Immature natural killer cell (primary cell): ENCODE measurements around the gene HOXC13. TPM values are rescaled to one million over a fixed set of nuclear protein-coding genes. Genes with fewer than 3 reads are reported as not detected.

Experiments
- DNase-seq, 3 donors: peaks; one replicate each; pipeline ENCODE4 v3.0.0; 2022; ENCODE audit warnings: mixed read lengths in 1 of 3
- H3K27ac Mint-ChIP-seq, 6 donors: one replicate each; pipeline ENCODE4 v1.8.0; 2020; ENCODE audit warnings: mixed read lengths in 6 of 6, mild to moderate bottlenecking in 5 of 6, inconsistent platforms in 4 of 6, moderate library complexity in 3 of 6
- H3K27me3 Mint-ChIP-seq, 3 donors: one replicate each; pipeline ENCODE4 v1.8.0; 2020 to 2021; ENCODE audit warnings: low read depth in 3 of 3, mild to moderate bottlenecking in 3 of 3, mixed read lengths in 3 of 3, moderate library complexity in 3 of 3, inconsistent platforms in 1 of 3
- H3K36me3 Mint-ChIP-seq, 3 donors: one replicate each; pipeline ENCODE4 v1.8.0; 2020; ENCODE audit warnings: mixed read lengths in 3 of 3, inconsistent platforms in 2 of 3, mild to moderate bottlenecking in 2 of 3
- H3K4me1 Mint-ChIP-seq, 2 donors: one replicate each; pipeline ENCODE4 v1.8.0; 2020; ENCODE audit warnings: inconsistent platforms in 2 of 2, mild to moderate bottlenecking in 2 of 2, mixed read lengths in 2 of 2, moderate library complexity in 1 of 2
- H3K4me3 Mint-ChIP-seq, 5 donors: one replicate each; pipeline ENCODE4 v1.8.0; 2020; ENCODE audit warnings: mild to moderate bottlenecking in 5 of 5, mixed read lengths in 5 of 5, inconsistent platforms in 3 of 5, moderate library complexity in 3 of 5
- H3K9me3 Mint-ChIP-seq, 6 donors: one replicate each; pipeline ENCODE4 v1.8.0; 2020; ENCODE audit warnings: mild to moderate bottlenecking in 6 of 6, mixed read lengths in 6 of 6, inconsistent platforms in 4 of 6, moderate library complexity in 3 of 6
- polyA plus RNA-seq, 3 donors: library from polyadenylated mRNA; unstranded; fragments of 300-500 nt; fragmentation: Illumina TruSeq; gene quantifications; one replicate each; pipeline ENCODE4 v1.2.3, GENCODE V29; 2021

The HOXC13 gene
- polyA plus RNA-seq, 3 donors from 2014 or later: not detected

DNA sequence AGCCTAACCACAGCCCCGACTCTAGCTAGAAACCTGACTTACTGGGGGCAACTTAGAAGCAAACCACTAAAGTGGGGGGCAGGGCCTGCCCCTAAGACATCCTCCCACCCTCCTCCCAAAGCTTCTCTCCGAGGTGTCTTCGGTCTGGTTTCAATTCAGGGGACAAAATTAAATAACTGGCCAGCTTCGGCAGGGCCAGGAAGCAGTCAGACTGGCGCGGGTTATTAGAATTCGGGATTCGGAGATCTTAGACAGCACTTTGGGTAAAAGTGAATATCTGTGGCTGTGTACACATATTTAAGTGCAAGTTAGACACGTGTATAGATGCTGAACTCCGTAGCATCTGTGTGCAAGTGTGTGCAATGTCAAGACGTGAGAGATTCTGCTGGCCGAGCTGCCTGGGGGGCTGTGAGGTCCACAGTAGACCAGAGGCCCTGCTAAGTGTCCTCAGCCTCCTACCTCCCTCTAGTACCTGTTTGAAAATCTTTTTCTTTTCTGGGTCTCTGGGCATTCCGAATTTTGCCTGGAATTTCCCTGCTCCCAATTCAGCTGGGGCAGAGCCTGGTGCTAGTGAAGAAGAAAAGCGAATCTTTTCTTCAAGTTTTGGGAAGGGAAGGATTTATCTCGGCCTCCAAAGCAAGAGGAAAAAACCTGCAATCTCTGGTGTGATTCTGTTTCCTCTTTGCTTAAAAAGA is 42.3 kb downstream of the HOXC13 start:
- Mint-ChIP-seq H3K4me1 (peaks cover 15 to 28% of the 10 kb centered on the region in 2 donors), H3K9me3 (no peaks in the 10 kb centered on the region), H3K36me3 (peaks cover 0 to 3% (median 0%) of the 10 kb centered on the region in 3 donors), H3K4me3 (no peak overlapping the region), H3K27ac (peak overlapping the region in 1 of 6 donors; percentile 4), H3K27me3 (peaks cover 68 to 86% (median 83%) of the 10 kb centered on the region in 3 donors)
- DNase-seq: no peak

DNA sequence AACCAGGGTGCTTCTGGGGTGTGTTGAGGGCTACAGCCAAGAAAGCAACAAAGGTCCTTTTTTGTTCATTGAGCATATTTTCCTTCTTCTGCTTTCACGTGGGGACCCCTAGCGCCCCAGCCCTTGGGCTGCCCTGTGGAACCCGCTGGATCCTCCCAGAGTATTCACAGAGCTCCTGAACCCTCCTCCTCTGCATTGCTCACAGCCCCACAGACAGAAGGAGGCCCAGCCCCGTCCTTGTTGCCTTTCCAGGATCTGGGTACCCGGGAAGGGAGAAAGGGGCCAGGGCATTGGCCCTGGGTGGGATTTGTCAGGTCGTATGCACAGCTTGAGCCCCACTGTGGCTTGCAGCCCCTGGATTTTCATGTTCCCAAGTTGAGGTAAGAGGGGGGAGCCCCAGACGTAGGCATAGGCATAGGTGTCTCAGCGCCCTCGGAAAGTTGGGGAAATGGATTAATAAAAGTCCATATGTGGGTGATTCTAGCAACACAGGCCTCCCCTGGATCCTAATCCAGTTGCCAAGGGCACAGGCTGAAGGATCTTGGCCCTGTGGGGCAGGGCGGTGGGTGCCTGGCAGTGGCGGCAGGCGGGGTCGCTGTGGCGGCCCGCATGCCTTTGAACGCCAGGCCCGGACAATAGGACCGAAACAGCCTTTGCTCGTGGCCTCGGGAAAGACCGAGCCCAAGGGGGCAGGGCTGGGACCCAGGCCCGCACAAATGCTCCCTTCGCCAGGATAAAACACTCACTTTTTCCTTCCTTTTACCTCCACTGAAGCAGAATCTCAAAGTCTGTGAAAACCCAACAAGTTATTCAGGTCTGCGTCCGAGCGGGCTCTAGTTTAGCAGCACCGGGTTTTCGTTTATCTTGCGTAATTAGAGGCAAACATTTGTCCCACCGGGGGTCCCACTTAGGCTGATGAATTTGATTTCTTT is 43.3 kb downstream of the HOXC13 start:
- Mint-ChIP-seq H3K36me3 (peaks cover 0 to 3% (median 0%) of the 10 kb centered on the region in 3 donors), H3K27me3 (peaks cover 69 to 87% (median 84%) of the 10 kb centered on the region in 3 donors), H3K9me3 (no peaks in the 10 kb centered on the region), H3K4me3 (peak overlapping the region in 1 of 5 donors; percentile 7), H3K4me1 (peaks cover 22 to 33% of the 10 kb centered on the region in 2 donors), H3K27ac (no peak overlapping the region)
- DNase-seq: no peak

DNA sequence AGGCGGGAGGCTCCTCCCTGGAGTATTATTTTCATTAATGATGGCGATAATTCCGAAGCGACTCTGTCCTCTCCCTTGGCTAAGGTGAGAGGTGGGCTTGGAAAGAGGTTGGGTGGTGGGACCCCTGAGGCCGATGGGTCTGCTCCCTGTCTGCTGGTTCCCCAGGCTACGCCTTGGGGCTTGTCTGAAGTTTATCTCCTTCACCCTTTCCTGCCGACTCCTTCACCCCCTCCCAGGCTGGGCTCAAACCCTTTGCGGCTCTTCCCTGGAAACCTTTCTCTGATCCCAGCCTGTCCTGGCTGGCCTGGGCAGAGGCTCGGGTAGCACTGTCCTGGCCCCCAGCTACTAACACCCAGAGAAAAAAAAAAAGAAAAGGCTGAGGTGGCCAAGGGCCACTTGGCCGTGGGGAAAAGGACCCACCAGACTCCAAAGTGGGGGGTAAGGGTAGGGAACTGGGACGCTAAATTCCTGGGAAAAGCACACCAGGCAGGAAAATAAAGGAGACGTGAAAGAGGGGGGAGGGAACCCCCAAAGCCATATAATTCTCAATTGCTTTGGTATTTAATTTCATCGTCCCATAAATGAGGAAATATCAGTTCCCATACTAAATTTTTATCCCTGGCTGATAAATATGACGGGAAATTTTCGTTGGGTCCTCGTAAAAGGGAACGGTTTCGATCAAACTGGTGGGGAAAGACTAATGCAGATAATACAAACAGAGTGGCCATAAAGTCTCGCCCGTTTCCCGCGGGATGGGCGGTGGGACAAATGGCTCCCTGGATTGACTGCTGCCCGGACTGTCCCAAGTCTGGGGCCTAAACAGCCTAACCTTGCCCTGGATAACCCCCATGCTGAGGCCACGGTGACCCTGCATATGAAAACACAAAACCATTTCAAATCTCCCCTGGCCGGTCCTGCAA is 44.3 kb downstream of the HOXC13 start:
- H3K27me3 Mint-ChIP-seq: peaks cover 71 to 89% (median 82%) of the 10 kb centered on the region in 3 donors
- no peak for DNase-seq
- no peaks in the 10 kb centered on the region for H3K9me3 Mint-ChIP-seq
- H3K4me1 Mint-ChIP-seq: peaks cover 24 to 28% of the 10 kb centered on the region in 2 donors
- peak overlapping the region in 1 of 6 donors; percentile 59 for H3K27ac Mint-ChIP-seq
- H3K36me3 Mint-ChIP-seq: peaks cover 0 to 3% (median 0%) of the 10 kb centered on the region in 3 donors
- H3K4me3 Mint-ChIP-seq: peak overlapping the region in 1 of 5 donors; percentile 7

DNA sequence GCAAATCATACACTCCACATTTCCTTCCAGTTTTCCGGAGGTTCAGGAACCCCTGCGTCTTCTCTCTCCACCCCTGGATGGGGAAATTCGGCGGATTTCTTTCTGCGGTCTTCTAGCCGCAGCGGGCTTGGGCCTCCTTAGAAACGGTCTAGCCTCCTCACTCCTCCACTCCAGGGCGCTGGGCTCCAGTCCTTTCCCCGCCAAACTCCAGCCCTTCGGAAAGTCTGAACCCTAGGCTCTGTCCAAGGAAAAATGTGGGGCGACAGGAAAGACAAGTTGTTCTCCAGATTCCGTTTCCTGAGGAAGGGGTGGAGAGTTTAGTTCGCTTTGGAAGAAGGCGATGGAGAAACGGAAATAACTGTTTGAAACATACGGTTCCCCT is 44.9 kb downstream of the HOXC13 start:
- Mint-ChIP-seq H3K36me3 (peaks cover 0 to 5% (median 0%) of the 10 kb centered on the region in 3 donors), H3K4me3 (peak overlapping the region in 2 of 5 donors; percentile 7 to 12), H3K4me1 (peaks cover 24% of the 10 kb centered on the region in 2 donors), H3K27me3 (peaks cover 71 to 92% (median 83%) of the 10 kb centered on the region in 3 donors), H3K9me3 (no peaks in the 10 kb centered on the region), H3K27ac (peak overlapping the region in 2 of 6 donors; percentile 5 to 59)
- no peak for DNase-seq

DNA sequence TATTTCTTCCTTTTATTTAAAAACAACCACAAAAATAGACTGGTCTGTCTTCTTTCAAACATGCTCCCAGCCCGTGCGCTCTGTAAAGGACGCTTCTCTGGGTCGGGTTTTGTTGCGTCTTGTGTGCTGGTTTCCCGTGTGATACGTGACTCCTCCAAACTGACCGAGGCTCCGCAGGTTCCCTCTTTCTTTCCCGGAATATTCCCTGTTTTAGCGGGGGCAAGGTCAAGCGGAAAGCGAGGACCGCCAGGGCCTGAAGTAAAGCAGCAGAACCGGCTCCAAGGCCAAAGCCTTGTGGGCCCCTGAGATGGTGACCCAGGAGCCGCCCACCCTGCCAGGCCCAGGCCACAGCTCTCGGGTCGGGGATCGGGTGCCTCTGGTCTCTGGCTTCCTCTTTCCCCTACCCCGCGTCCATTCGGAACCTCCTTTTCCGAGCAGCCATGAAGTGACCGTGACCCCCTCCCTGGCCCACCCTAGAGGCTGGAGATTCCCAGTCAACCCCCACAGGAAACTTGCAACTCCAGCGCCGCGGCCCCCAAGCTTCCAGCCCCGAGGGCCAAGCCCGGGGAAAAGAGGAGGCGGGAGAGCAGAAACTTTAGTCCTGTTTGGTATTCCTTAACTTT is 45.4 kb downstream of the HOXC13 start:
- DNase-seq: no peak
- H3K4me3 Mint-ChIP-seq: peak overlapping the region in 2 of 5 donors; percentile 12 to 18

DNA sequence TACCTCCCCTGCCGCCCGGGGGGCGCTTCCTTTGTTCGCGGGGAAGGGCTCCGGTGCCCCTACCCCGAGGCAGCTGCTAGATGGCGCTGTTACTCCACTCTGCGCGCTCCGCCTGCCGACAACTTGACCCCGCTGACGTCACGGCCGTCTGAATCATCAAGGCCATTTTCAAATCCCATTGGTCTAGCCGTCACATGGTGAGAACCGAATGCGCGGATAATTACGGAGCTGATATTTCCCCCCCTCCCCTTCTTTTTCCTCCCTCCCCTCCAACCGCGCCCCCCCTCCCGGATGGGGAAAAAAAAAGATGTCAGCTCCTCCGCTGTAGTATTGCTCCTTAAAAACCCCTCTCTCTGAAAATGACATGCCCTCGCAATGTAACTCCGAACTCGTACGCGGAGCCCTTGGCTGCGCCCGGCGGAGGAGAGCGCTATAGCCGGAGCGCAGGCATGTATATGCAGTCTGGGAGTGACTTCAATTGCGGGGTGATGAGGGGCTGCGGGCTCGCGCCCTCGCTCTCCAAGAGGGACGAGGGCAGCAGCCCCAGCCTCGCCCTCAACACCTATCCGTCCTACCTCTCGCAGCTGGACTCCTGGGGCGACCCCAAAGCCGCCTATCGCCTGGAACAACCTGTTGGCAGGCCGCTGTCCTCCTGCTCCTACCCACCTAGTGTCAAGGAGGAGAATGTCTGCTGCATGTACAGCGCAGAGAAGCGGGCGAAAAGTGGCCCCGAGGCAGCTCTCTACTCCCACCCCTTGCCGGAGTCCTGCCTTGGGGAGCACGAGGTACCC is 46.5 kb downstream of the HOXC13 start, which contains the start of gene HOXC10:
HOXC10 (plus strand) TSS at position 246 of the 791 bp plus-strand sequence; CDS start at position 360, 114 bp downstream.
- H3K36me3 Mint-ChIP-seq: peaks cover 0 to 5% (median 0%) of the 10 kb centered on the region in 3 donors
- peaks cover 35 to 38% of the 10 kb centered on the region in 2 donors for H3K4me1 Mint-ChIP-seq
- peak; percentile 70 to 75 (median 71) for DNase-seq

More for the DNA sequence above, 45.4 kb downstream of the HOXC13 start:
- peaks cover 27 to 28% of the 10 kb centered on the region in 2 donors for H3K4me1 Mint-ChIP-seq
- peaks cover 0 to 5% (median 0%) of the 10 kb centered on the region in 3 donors for H3K36me3 Mint-ChIP-seq
- H3K9me3 Mint-ChIP-seq: no peaks in the 10 kb centered on the region
- H3K27ac Mint-ChIP-seq: peak overlapping the region in 2 of 6 donors; percentile 5 to 59
- H3K27me3 Mint-ChIP-seq: peaks cover 69 to 91% (median 83%) of the 10 kb centered on the region in 3 donors

DNA sequence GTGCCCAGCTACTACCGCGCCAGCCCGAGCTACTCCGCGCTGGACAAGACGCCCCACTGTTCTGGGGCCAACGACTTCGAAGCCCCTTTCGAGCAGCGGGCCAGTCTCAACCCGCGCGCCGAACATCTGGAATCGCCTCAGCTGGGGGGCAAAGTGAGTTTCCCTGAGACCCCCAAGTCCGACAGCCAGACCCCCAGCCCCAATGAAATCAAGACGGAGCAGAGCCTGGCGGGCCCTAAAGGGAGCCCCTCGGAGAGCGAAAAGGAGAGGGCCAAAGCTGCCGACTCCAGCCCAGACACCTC is 47.0 kb downstream of the HOXC13 start:
- H3K27me3 Mint-ChIP-seq: peaks cover 70 to 93% (median 90%) of the 10 kb centered on the region in 3 donors

More for the DNA sequence above, 46.5 kb downstream of the HOXC13 start, which contains the start of gene HOXC10:
- peak within 1 kb of the TSS in 3 of 6 donors; percentile 5 to 59 (median 50) for H3K27ac Mint-ChIP-seq
- H3K27me3 Mint-ChIP-seq: peaks cover 69 to 92% (median 88%) of the 10 kb centered on the region in 3 donors
- H3K4me3 Mint-ChIP-seq: peak within 1 kb of the TSS; percentile 68 to 83 (median 73)
- H3K9me3 Mint-ChIP-seq: no peaks in the 10 kb centered on the region

DNA sequence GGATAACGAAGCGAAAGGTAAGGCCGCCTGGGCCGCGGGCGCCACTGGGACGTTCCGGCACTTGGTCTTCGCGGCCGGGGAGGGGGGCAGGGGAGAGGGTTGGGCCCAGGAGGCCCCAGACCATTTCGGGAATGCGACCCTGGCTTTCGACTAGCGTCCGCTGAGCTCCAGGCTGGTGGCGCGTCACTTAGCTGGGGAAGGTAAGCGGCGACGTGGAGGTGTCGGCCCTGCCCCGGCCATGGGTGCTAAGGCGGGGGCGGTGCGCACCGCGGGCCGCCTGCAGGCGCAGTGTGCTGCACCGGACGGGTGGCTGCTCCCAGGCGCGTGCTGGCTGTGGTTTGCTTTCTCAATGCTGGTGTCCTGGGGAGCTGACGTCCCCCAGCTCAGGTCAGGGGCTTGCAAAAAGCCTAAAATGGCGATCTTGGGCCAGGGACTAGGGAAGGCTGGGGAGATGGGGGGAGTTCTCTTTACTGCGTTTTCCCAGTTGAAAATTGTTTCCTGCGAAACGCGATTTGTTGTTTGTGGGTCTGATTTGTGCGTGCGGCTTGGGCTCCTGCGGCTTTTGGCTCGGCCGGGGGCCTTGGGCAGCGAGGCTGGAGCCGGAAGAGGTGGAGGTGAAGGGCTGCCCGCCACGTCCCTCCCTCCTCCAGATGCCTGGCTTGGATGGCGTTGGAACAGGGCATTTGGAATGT is 47.5 kb downstream of the HOXC13 start:
- Mint-ChIP-seq H3K36me3 (peaks cover 0 to 3% (median 0%) of the 10 kb centered on the region in 3 donors), H3K4me3 (peak overlapping the region; percentile 29 to 83 (median 68)), H3K4me1 (peaks cover 37 to 43% of the 10 kb centered on the region in 2 donors), H3K9me3 (no peaks in the 10 kb centered on the region), H3K27ac (no peak overlapping the region), H3K27me3 (peaks cover 65 to 89% (median 88%) of the 10 kb centered on the region in 3 donors)
- no peak for DNase-seq

More for the DNA sequence above, 47.0 kb downstream of the HOXC13 start:
- peaks cover 0 to 5% (median 0%) of the 10 kb centered on the region in 3 donors for H3K36me3 Mint-ChIP-seq
- peak overlapping the region; percentile 58 to 83 (median 69) for H3K4me3 Mint-ChIP-seq
- peak overlapping the region in 1 of 6 donors; percentile 55 for H3K27ac Mint-ChIP-seq
- no peaks in the 10 kb centered on the region for H3K9me3 Mint-ChIP-seq
- no peak for DNase-seq
- H3K4me1 Mint-ChIP-seq: peaks cover 35 to 43% of the 10 kb centered on the region in 2 donors

- Mint-ChIP-seq H3K9me3 (peaks cover 0 to under 1% (median 0%) of the 10 kb centered on the region in 6 donors), H3K4me3 (peak overlapping the region in 4 of 5 donors; percentile 7 to 83 (median 29)), H3K36me3 (peaks cover 0 to 3% (median 0%) of the 10 kb centered on the region in 3 donors), H3K4me1 (peaks cover 37 to 43% of the 10 kb centered on the region in 2 donors), H3K27me3 (peaks cover 59 to 89% (median 82%) of the 10 kb centered on the region in 3 donors), H3K27ac (no peak overlapping the region)
- no peak for DNase-seq
Observed at GRCh38 chr12:53986686-53987483, 48.3 kb downstream of the HOXC13 start.

GRCh38 chr12:53987787-53988230 is 49.2 kb downstream of the HOXC13 start:
- peaks cover 37 to 43% of the 10 kb centered on the region in 2 donors for H3K4me1 Mint-ChIP-seq
- no peak overlapping the region for H3K4me3 Mint-ChIP-seq
- H3K36me3 Mint-ChIP-seq: peaks cover 0 to 3% (median 0%) of the 10 kb centered on the region in 3 donors
- H3K27ac Mint-ChIP-seq: no peak overlapping the region
- H3K9me3 Mint-ChIP-seq: peaks cover 0 to 5% (median 0%) of the 10 kb centered on the region in 6 donors
- peaks cover 62 to 89% (median 77%) of the 10 kb centered on the region in 3 donors for H3K27me3 Mint-ChIP-seq
- DNase-seq: no peak
